Kidney (tissue), 14 donors: ENCODE results near the gene DDIT3. TPM values are rescaled to one million over a fixed set of nuclear protein-coding genes. Genes with fewer than 3 reads are reported as not detected.
"Not testable (repeated sequence)": the region's sequence is repeated elsewhere in the genome, so short reads cannot be mapped to it uniquely, and the experiment has no call there.

Experiments
- DNase-seq, 5 donors: peaks; one replicate each; pipeline ENCODE4 v3.0.0-alpha.2; 2013 to 2020
- FAIRE-seq: peaks from 2 replicates; lab custom pipeline; 2012; peaks lifted over from hg19 to GRCh38; lab: Jason Lieb, UNC
- H3K27ac ChIP-seq, 2 donors: one replicate each; pipeline ENCODE4 v1.7.0; 2013; ENCODE audit warnings: low read depth in 2 of 2, low read length in 2 of 2, inconsistent platforms in 1 of 2
- H3K27me3 ChIP-seq: one replicate; pipeline ENCODE4 v1.7.1; 2013; ENCODE audit warnings: low read length, inconsistent platforms; ENCODE audit not compliant: control insufficient read depth, insufficient read depth
- H3K36me3 ChIP-seq, 3 donors: one replicate each; pipeline versions ENCODE4 v1.7.0 to v1.7.1; 2013; ENCODE audit warnings: low read length in 3 of 3, control low read depth in 1 of 3, inconsistent platforms in 1 of 3; ENCODE audit not compliant: insufficient read depth in 3 of 3, control insufficient read depth in 2 of 3
- H3K4me1 ChIP-seq, 3 donors: one replicate each; pipeline versions ENCODE4 v1.7.0 to v1.7.1; 2013; ENCODE audit warnings: low read length in 3 of 3, inconsistent platforms in 1 of 3, low read depth in 1 of 3; ENCODE audit not compliant: control insufficient read depth in 2 of 3, insufficient read depth in 2 of 3
- H3K4me3 ChIP-seq, 3 donors: one replicate each; pipeline versions ENCODE4 v1.7.0 to v1.8.1; 2013; ENCODE audit warnings: low read length in 3 of 3, control low read depth in 1 of 3, inconsistent platforms in 1 of 3
- H3K9ac ChIP-seq, 3 donors: one replicate each; pipeline versions ENCODE4 v1.7.0 to v1.7.1; 2013; ENCODE audit warnings: low read length in 3 of 3, control low read depth in 1 of 3, inconsistent platforms in 1 of 3
- H3K9me3 ChIP-seq, 3 donors: one replicate each; pipeline versions ENCODE4 v1.7.0 to v1.7.1; 2013; ENCODE audit warnings: low read length in 3 of 3, control low read depth in 1 of 3, inconsistent platforms in 1 of 3; ENCODE audit not compliant: control insufficient read depth in 2 of 3, insufficient read depth in 1 of 3
- intact Hi-C: fragments of 100-400 bp; cut with DNase I; formaldehyde crosslinking; loops from one replicate; pipeline ENCODE4 v1.11.1; 2022
- polyA plus RNA-seq: library from polyadenylated mRNA; stranded (reverse); fragments of 350-450 nt; fragmentation: Illumina TruSeq; extraction: RNeasy Lipid Tissue Mini Kit (QIAGEN cat#74804); gene quantifications from one replicate; pipeline ENCODE4 v1.2.3, GENCODE V29; 2014; ENCODE audit warnings: low read depth, low replicate concordance; ENCODE audit not compliant: insufficient read depth
- total RNA-seq: library from RNA; stranded (reverse); fragmentation: NEBNext Ultra II Directional; extraction: Animal tissue kit (Norgen Biotek cat#: 25700); gene quantifications from one replicate; pipeline ENCODE4 v1.2.1, GENCODE V29; 2021
- TF ChIP-seq, protein P1 (sequence below): IDR thresholded peaks from 3 replicates; pipeline ENCODE4 v1.5.1; 2012; ENCODE audit warnings: mild to moderate bottlenecking, moderate library complexity, borderline replicate concordance; ENCODE audit not compliant: insufficient read depth; ENCODE audit errors: extremely low read depth
- donor health status: control.
- donor health status: control.
- donor health status: control.
- donor health status: control.
- donor health status: control.
- donor health status: DM: yes; HTN: yes; CAD: no.
- donor health status: Normal renal cell carcinoma (clear cell type).

Gene DDIT3
- total and polyA plus RNA-seq, 2 donors from 2014 or later = 34.1 to 83.1 TPM

DNA sequence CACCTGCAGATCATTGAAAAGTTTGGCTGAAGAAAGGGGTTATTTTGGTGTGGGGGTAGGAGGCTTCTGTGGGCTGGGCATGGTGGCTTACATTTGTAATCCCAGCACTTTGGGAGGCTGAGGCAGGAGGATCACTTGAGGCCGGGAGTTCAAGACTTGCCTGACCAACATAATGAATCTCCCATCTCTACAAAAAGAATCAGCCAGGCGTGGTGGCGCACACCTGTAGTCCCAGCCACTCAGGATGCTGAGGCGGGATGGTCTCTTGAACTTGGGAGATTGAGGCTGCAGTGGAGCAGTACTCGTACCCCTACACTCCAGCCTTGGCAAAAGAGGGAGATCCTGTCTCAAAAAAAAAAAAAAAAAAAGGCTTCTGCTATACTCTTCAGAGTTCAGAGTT is 7.0 kb downstream of the DDIT3 start:
- TF ChIP-seq, protein P1, sequence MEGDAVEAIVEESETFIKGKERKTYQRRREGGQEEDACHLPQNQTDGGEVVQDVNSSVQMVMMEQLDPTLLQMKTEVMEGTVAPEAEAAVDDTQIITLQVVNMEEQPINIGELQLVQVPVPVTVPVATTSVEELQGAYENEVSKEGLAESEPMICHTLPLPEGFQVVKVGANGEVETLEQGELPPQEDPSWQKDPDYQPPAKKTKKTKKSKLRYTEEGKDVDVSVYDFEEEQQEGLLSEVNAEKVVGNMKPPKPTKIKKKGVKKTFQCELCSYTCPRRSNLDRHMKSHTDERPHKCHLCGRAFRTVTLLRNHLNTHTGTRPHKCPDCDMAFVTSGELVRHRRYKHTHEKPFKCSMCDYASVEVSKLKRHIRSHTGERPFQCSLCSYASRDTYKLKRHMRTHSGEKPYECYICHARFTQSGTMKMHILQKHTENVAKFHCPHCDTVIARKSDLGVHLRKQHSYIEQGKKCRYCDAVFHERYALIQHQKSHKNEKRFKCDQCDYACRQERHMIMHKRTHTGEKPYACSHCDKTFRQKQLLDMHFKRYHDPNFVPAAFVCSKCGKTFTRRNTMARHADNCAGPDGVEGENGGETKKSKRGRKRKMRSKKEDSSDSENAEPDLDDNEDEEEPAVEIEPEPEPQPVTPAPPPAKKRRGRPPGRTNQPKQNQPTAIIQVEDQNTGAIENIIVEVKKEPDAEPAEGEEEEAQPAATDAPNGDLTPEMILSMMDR = no peak
- no peak overlapping the region for H3K4me3 ChIP-seq
- H3K36me3 ChIP-seq = peaks cover 19 to 56% (median 45%) of the 10 kb centered on the region in 3 donors
- no peak overlapping the region for H3K27ac ChIP-seq
- no peak for FAIRE-seq
- H3K9ac ChIP-seq = no peak overlapping the region
- DNase-seq = no peak
- H3K9me3 ChIP-seq = no peaks in the 10 kb centered on the region
- peaks cover under 1 to 4% (median 2%) of the 10 kb centered on the region in 3 donors for H3K4me1 ChIP-seq
- intact Hi-C loops = no loop called here
- no peaks in the 10 kb centered on the region for H3K27me3 ChIP-seq

DNA sequence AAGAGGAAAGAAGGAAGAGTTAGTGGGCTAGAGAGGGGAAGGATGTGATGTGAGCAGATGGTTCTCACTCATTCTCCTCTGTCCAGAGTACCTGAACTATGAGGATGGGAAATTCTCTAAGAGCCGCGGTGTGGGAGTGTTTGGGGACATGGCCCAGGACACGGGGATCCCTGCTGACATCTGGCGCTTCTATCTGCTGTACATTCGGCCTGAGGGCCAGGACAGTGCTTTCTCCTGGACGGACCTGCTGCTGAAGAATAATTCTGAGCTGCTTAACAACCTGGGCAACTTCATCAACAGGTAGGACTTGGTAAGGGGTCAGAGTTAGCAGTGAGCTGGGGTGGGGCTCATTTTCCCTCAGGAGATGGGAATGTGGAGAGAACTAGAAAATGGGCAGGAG is 7.6 kb downstream of the DDIT3 start:
- FAIRE-seq (no peak), DNase-seq (no peak)
- intact Hi-C loops = no loop called here
- H3K4me3 ChIP-seq = no peak overlapping the region
- H3K27ac ChIP-seq = no peak overlapping the region
- H3K9ac ChIP-seq = no peak overlapping the region
- H3K36me3 ChIP-seq = peaks cover 19 to 56% (median 45%) of the 10 kb centered on the region in 3 donors
- no peaks in the 10 kb centered on the region for H3K27me3 ChIP-seq
- no peaks in the 10 kb centered on the region for H3K4me1 ChIP-seq
- TF ChIP-seq, protein P1 = no peak
- H3K9me3 ChIP-seq = no peaks in the 10 kb centered on the region

- Histone ChIP-seq H3K27me3 (no peaks in the 10 kb centered on the region), H3K4me1 (no peaks in the 10 kb centered on the region), H3K36me3 (peaks cover 14 to 47% (median 38%) of the 10 kb centered on the region in 3 donors), H3K9me3 (no peaks in the 10 kb centered on the region), H3K27ac (no peak overlapping the region), H3K4me3 (no peak overlapping the region), H3K9ac (no peak overlapping the region)
- intact Hi-C loops = no loop called here
- DNase-seq = no peak
- FAIRE-seq = no peak
- TF ChIP-seq, protein P1 = no peak
These were observed 8.6 kb downstream of the DDIT3 start for GRCh38 chr12:57511588-57512325.

- Histone ChIP-seq H3K9me3 (no peaks in the 10 kb centered on the region), H3K27ac (no peak overlapping the region), H3K4me1 (no peaks in the 10 kb centered on the region), H3K9ac (no peak overlapping the region), H3K36me3 (peaks cover 17 to 43% (median 32%) of the 10 kb centered on the region in 3 donors), H3K27me3 (no peaks in the 10 kb centered on the region), H3K4me3 (no peak overlapping the region)
- TF ChIP-seq, protein P1 = no peak
- DNase-seq (no peak), FAIRE-seq (no peak)
- intact Hi-C loops = no loop called here
These were observed 9.2 kb downstream of the DDIT3 start for GRCh38 chr12:57511161-57511560.

DNA sequence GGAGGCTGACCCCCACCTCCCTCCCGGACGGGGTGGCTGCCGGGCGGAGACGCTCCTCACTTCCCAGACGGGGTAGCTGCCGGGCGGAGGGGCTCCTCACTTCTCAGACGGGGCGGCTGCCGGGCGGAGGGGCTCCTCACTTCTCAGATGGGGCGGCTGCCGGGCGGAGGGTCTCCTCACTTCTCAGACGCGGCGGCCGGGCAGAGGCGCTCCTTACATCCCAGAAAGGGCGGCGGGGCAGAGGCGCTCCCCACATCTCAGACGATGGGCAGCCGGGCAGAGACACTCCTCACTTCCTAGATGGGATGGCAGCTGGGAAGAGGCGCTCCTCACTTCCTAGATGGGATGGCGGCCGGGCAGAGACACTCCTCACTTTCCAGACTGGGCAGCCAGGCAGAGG is 12.5 kb downstream of the DDIT3 start:
- H3K27ac ChIP-seq, H3K27me3 ChIP-seq, H3K4me3 ChIP-seq, H3K4me1 ChIP-seq, H3K9ac ChIP-seq, H3K9me3 ChIP-seq, FAIRE-seq, intact Hi-C loops, DNase-seq: not testable (repeated sequence)
- peaks cover 10 to 34% (median 16%) of the 10 kb centered on the region in 3 donors for H3K36me3 ChIP-seq
